ENCODE measurements around the gene DTNB.

Gene DTNB

DNA sequence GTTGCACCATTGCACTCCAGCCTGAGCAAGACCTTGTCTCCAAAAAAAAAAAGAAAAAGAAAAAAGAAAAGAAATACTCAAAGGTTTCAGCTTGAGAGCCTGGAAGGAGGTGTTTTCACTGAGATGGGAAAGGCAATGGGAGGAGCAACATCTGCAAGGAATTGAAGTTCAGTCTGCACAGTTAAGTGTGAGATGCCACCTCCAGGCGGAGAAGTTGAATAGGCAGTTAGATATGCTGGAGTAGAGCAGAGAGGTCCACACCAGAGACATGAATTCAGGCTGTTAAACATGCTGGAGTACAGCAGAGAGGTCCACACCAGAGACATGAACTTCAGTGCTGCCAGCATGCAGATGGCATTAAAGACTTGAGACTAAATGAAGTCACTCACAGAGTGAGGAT lies 41.4 kb upstream of the DTNB start:
- ChIA-PET CTCF (interaction anchor here (0.6 to 1.3 kb wide), 5 partner anchors 14 to 431 kb away, joined by 3 to 6 read pairs (median 3); no protein-coding TSS in a partner anchor), POLR2A (no interaction called here)
- Histone ChIP-seq H3K27ac (ENCODE audit: extremely low read depth, low read depth, low read length) (no peak overlapping the region), H3K36me3 (ENCODE audit: control insufficient read depth in 2 of 2, insufficient read depth in 1 of 2, low read length in 2 of 2) (no peaks in the 10 kb centered on the region), H3K9me3 (ENCODE audit: control insufficient read depth, insufficient read depth, low read depth, low read length) (no peaks in the 10 kb centered on the region), H3K4me1 (ENCODE audit: control insufficient read depth, insufficient read depth, low read length) (no peaks in the 10 kb centered on the region), H3K4me3 (ENCODE audit: low read depth, low read length) (no peak overlapping the region)
- TF ChIP-seq ZNF416 (tag by site-specific recombination; IDR thresholded peaks at IDR 0.05), result no peak

DNA sequence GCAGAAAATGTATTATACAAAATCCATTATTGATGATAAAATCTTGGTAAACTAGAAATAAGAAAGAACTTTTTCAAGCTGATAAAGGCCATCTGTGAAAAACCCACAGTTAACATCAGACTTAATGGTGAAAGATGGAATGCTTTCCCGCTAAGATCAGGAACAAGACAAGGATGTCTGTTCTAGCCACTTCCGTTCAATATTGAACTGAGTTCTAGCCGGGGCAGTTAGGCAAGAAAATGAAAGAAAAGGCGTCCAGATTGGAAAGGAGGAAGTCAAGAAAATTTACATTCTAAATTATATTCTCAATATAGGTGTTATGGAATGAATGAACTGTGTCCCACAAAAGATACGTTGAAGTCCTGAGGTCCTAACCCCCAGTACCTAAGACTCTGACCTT lies 39.1 kb upstream of the DTNB start:
- H3K9me3 ChIP-seq (ENCODE audit: control insufficient read depth, insufficient read depth, low read depth, low read length), result no peaks in the 10 kb centered on the region
- TF ChIP-seq ZNF791 (tag by site-specific recombination; IDR thresholded peaks at IDR 0.05), result no peak
- no peak for TF ChIP-seq KLF1 (tag by site-specific recombination; IDR thresholded peaks at IDR 0.05)
- no peak for TF ChIP-seq ZNF140 (tag by site-specific recombination; IDR thresholded peaks at IDR 0.05)
- TF ChIP-seq, protein P1, sequence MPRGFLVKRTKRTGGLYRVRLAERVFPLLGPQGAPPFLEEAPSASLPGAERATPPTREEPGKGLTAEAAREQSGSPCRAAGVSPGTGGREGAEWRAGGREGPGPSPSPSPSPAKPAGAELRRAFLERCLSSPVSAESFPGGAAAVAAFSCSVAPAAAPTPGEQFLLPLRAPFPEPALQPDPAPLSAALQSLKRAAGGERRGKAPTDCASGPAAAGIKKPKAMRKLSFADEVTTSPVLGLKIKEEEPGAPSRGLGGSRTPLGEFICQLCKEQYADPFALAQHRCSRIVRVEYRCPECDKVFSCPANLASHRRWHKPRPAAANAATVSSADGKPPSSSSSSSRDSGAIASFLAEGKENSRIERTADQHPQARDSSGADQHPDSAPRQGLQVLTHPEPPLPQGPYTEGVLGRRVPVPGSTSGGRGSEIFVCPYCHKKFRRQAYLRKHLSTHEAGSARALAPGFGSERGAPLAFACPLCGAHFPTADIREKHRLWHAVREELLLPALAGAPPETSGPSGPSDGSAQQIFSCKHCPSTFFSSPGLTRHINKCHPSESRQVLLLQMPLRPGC (tag by site-specific recombination; IDR thresholded peaks at IDR 0.05), result no peak
- TF ChIP-seq ZFP69B (tag by site-specific recombination; IDR thresholded peaks at IDR 0.05), result no peak
- H3K4me3 ChIP-seq (ENCODE audit: low read depth, low read length), result no peak overlapping the region
- H3K4me1 ChIP-seq (ENCODE audit: control insufficient read depth, insufficient read depth, low read length), result no peaks in the 10 kb centered on the region
- no peaks in the 10 kb centered on the region for H3K36me3 ChIP-seq (ENCODE audit: control insufficient read depth in 2 of 2, insufficient read depth in 1 of 2, low read length in 2 of 2)
- POLR2A ChIA-PET, result no interaction called here
- CTCF ChIA-PET, result interaction anchor here (1.3 kb wide), 1 partner anchor 376 kb away, joined by 3 read pairs; no protein-coding TSS in a partner anchor
- no peak overlapping the region for H3K27ac ChIP-seq (ENCODE audit: extremely low read depth, low read depth, low read length)

DNA sequence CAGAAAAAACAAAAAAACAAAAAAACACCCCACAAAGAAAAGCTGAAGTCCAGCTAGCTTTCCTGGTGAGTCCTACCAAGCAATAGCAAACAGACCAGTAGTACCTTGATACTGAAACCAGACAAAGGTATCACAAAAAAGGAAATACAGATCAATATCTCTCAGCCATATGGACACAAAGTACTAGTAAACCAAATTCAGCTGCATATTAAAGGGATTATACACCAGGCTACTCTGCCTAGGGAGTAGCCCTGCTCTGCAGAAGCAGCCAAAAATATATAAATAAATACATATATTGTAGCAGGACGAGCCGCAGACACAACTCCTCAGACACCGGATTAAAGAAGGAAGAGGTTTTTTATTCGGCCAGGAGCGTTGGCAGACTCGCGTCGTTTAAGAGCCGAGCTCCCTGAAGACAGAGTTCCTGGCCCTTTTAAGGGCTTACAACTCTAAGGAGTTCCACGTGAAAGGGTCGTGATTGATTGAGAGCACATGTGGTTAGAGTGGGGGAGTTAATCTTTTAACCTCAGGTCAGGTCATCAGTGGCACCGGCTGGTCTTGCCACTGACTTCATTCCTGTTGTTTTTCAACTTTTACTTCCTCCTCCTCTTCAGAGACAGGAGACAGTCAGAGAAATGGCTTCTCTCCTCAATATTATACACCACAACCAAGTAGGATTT lies 38.4 kb upstream of the DTNB start:
- no peaks in the 10 kb centered on the region for H3K4me1 ChIP-seq (ENCODE audit: control insufficient read depth, insufficient read depth, low read length)
- no peaks in the 10 kb centered on the region for H3K9me3 ChIP-seq (ENCODE audit: control insufficient read depth, insufficient read depth, low read depth, low read length)
- no peaks in the 10 kb centered on the region for H3K36me3 ChIP-seq (ENCODE audit: control insufficient read depth in 2 of 2, insufficient read depth in 1 of 2, low read length in 2 of 2)
- ChIA-PET POLR2A (no interaction called here), CTCF (no interaction called here)
- no peak overlapping the region for H3K27ac ChIP-seq (ENCODE audit: extremely low read depth, low read depth, low read length)
- no peak overlapping the region for H3K4me3 ChIP-seq (ENCODE audit: low read depth, low read length)
- no peak for TF ChIP-seq ZBTB21 (tag by site-specific recombination; IDR thresholded peaks at IDR 0.05)
- no peak for TF ChIP-seq SP3 (tag by site-specific recombination; IDR thresholded peaks at IDR 0.05)
- TF ChIP-seq BCL11A (tag by site-specific recombination; IDR thresholded peaks at IDR 0.05; ENCODE audit: low read depth), result no peak
- no peak for TF ChIP-seq SCRT2 (tag by site-specific recombination; IDR thresholded peaks at IDR 0.05)
- no peak for TF ChIP-seq TRIM28 (IDR thresholded peaks at IDR 0.05; ENCODE audit: borderline replicate concordance, low read length)
- no peak for TF ChIP-seq ZNF510 (tag by site-specific recombination; IDR thresholded peaks at IDR 0.05; ENCODE audit: insufficient replicate concordance)
- TF ChIP-seq ZNF785 (tag by site-specific recombination; IDR thresholded peaks at IDR 0.05), result no peak
- no peak for TF ChIP-seq ZNF529 (tag by site-specific recombination; IDR thresholded peaks at IDR 0.05; ENCODE audit: insufficient replicate concordance)
- no peak for TF ChIP-seq ZNF37A (tag by site-specific recombination; IDR thresholded peaks at IDR 0.05)
- TF ChIP-seq ZSCAN30 (tag by site-specific recombination; IDR thresholded peaks at IDR 0.05), result no peak

DNA sequence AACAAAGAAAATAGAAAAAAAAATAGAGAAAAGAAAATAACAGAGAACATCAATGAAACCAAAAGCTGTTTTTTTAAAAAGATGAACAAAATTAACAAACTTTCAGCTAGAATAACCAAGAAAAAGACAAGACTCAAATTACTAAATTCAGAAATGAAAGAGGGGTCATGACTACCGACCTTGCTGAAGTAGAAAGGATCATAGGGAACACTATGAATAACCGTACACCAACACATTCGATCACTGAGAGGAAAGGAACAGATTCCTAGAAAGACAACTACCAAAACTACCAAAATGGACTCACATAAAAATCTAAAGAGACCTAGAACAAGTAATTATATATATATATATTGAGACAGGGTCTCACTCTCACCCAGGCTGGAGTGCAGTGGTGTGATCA lies 37.4 kb upstream of the DTNB start:
- POLR2A ChIA-PET, result interaction anchor here (0.7 kb wide), 1 partner anchor 11 kb away, joined by 3 read pairs; no protein-coding TSS in a partner anchor
- CTCF ChIA-PET, result interaction anchor here (2.6 kb wide), 1 partner anchor 10 kb away, joined by 14 read pairs; no protein-coding TSS in a partner anchor
- H3K36me3 ChIP-seq (ENCODE audit: control insufficient read depth in 2 of 2, insufficient read depth in 1 of 2, low read length in 2 of 2), result no peaks in the 10 kb centered on the region
- H3K9me3 ChIP-seq (ENCODE audit: control insufficient read depth, insufficient read depth, low read depth, low read length), result no peaks in the 10 kb centered on the region
- H3K4me3 ChIP-seq (ENCODE audit: low read depth, low read length), result no peak overlapping the region
- no peaks in the 10 kb centered on the region for H3K4me1 ChIP-seq (ENCODE audit: control insufficient read depth, insufficient read depth, low read length)
- no peak for TF ChIP-seq BCL11B (tag by site-specific recombination; IDR thresholded peaks at IDR 0.05; ENCODE audit: low read depth)
- TF ChIP-seq ZNF654 (tag by site-specific recombination; IDR thresholded peaks at IDR 0.05; ENCODE audit: low read depth), result no peak
- TF ChIP-seq ZNF626 (tag by site-specific recombination; IDR thresholded peaks at IDR 0.05), result no peak
- TF ChIP-seq, protein P2, sequence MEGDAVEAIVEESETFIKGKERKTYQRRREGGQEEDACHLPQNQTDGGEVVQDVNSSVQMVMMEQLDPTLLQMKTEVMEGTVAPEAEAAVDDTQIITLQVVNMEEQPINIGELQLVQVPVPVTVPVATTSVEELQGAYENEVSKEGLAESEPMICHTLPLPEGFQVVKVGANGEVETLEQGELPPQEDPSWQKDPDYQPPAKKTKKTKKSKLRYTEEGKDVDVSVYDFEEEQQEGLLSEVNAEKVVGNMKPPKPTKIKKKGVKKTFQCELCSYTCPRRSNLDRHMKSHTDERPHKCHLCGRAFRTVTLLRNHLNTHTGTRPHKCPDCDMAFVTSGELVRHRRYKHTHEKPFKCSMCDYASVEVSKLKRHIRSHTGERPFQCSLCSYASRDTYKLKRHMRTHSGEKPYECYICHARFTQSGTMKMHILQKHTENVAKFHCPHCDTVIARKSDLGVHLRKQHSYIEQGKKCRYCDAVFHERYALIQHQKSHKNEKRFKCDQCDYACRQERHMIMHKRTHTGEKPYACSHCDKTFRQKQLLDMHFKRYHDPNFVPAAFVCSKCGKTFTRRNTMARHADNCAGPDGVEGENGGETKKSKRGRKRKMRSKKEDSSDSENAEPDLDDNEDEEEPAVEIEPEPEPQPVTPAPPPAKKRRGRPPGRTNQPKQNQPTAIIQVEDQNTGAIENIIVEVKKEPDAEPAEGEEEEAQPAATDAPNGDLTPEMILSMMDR (tag by site-specific recombination; IDR thresholded peaks at IDR 0.05), result no peak
- no peak for TF ChIP-seq ZNF292 (tag by site-specific recombination; IDR thresholded peaks at IDR 0.05; ENCODE audit: borderline replicate concordance, low read depth)
- no peak for TF ChIP-seq YY2 (tag by site-specific recombination; IDR thresholded peaks at IDR 0.05)
- TF ChIP-seq, protein P3, sequence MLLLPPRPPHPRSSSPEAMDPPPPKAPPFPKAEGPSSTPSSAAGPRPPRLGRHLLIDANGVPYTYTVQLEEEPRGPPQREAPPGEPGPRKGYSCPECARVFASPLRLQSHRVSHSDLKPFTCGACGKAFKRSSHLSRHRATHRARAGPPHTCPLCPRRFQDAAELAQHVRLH (tag by site-specific recombination; IDR thresholded peaks at IDR 0.05), result no peak
- TF ChIP-seq ZNF423 (tag by site-specific recombination; IDR thresholded peaks at IDR 0.05), result no peak
- TF ChIP-seq ZNF10 (tag by site-specific recombination; IDR thresholded peaks at IDR 0.05), result no peak
- no peak overlapping the region for H3K27ac ChIP-seq (ENCODE audit: extremely low read depth, low read depth, low read length)
